Measurements from ENCODE around the gene SKIDA1.
A peak's percentile ranks its signal among the peaks of the same experiment; 100 is the strongest.

The SKIDA1 gene

GRCh38 chr10:21528236-21529031 lies 3.0 kb upstream of the SKIDA1 start:
- DNase-seq = no peak

DNA sequence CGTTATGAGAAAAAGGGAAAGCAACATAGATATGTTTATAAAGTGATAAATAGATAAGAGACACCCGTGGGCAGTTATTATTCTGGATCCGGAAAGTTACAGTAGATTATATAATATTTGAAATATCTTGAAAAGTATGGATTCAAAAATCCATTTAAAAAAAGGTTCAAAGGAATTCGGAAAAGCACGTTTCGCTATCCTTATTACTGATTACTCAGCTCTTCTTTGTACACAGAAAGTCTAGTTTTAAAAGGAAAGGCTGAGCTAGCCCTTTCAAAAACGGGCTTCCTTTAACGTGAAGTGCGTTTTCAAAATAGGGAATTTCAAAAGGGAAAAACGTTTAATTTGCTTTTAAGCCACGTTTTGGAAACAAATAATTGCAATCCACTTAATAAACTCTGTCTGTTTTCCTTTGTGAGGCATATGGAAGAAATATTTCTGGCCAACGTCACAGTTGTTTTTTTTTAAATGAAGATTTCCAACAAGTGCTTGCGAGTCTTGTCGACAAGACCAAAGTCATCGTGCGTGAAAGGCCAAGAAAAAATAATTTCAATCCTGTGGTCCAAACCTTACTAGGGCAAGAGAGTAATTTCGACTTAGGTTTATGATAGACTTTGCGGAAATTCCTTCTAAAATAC lies 2.2 kb upstream of the SKIDA1 start:
- DNase-seq = no peak

GRCh38 chr10:21526860-21527597 lies 1.5 kb upstream of the SKIDA1 start:
- DNase-seq = peak; percentile 56

DNA sequence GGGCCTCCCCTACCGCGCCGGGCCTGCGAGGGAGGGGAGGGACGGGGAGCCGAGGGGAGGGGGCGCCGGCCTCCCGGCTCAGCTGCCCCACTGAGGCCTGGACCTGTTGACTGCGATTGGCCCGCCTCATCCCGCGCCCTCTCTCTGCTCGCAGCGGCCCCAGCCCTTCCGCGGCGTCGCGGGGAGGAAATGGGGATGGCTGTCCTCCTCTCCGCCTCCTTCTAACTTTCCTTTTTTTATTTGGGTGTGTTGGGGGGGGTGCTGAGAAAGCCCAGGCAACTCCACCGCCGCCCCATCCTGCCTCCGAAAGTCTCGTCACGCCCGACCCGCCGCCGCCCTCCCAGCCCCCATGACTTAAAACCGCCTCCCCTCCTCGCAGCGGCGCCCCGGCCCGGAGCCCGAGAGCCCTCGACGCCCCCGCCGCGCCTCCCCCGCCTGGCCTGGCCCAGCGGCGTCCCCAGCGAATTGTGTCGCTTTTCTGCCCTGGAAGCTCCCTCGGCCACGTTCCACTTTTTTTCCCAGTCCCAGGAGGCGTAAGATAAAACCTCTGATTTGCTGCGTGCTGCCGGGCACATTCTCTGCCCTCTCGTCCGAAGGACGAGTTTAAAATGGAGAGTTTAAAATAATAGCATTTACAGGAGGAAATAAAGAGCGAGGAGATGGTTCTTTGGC lies 842 bp upstream of the SKIDA1 start:
- DNase-seq = peak; percentile 66

DNA sequence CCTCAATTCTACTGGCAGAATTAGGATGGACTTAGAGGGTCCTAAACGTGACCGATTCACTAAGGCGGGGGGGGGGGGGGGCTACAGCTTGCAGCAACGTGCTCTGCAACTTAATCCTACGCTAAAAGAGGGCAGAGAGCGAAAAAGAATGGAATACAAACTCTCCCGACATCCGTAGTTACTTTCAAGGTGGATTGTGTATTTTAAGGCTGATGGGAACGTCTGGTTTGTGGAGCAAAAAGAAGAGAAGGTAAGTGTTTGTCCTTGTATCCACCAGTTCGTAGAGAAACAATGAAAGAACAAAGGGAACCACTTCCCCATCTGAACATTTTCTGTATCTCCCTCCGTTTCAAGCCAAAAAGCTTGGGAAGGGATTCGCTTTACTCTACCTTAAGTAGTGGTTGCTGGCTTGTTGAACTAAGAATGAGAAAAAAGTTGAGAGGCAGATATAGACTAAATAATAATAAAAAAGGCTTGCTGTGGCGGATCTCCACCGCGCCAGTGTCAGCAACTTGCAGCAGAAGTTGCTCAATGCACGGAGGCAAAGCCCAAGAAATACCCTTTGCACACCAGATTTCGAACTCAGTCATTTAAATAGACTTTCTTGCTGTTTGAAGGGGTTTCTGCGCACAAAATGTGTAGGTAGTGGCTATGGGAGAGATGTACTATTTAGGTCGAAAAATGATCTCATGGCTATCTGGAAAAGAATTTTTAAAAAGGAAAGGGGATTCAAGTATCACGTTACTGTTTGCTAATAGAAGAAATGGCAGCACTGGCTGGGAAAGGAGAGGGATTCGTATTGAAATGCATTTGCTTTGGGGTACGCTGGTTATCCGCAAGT lies 736 bp downstream of the SKIDA1 start:
- no peak for DNase-seq

GRCh38 chr10:21524131-21524525 lies 1.4 kb downstream of the SKIDA1 start:
- no peak for DNase-seq

DNA sequence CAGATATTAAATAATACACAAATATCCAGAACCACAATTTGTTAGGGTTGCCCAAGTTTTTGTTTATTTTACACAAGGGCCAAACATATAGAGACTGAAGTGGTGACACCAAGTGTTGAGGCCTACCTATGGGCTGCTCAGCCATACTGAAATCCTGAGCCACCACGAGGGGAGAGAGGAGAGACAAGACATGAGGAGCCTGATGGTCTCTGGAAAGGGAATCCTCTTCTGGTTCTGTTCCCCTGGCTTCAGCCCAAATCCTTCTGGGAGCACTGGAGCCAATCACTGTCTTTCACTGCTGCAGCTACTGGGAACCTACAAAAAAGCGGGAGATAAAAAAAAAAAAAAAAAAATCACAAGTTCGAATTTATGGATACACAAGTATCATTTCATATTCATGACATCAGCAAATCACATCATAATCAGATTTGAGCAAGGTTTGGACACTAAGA lies 1.9 kb downstream of the SKIDA1 start:
- no peak for DNase-seq

DNA sequence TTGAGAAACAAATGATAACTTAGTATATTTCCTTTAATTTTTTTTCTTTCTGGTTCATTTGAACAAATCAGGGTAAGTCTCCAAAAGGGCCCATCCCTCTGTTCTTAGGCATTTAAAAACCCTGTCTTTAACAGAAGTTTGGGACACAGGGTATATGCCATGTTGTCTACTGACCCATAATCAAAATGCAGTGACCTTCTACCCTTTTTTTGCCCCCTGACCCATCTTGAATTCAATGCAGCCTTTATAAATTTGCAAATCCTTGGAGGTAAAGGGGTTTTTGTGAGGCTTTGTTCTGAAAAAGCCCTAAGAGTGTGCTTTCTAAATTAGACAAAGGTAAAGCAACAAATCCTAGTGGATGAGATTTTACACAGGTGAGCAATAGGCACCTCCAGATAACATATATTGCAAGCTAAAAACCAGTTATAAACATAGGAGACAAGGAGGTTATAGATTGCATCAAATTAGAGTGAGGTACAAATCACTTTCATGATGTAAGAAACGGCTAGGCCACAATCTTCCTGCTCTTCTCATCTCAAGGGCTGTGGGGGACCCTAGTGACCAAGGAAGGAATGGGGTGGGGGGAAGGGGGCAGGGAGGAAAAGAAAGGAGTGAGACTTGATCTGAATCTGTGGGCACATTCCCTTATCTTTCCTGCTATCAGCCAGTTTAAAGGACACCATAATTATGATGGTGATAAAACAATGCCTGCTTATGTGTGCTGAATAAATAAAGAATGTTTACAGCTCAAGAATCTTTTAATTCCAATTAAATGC lies 2.7 kb downstream of the SKIDA1 start:
- no peak for DNase-seq

- DNase-seq = no peak
These were observed 3.5 kb downstream of the SKIDA1 start for GRCh38 chr10:21521751-21522533.

DNA sequence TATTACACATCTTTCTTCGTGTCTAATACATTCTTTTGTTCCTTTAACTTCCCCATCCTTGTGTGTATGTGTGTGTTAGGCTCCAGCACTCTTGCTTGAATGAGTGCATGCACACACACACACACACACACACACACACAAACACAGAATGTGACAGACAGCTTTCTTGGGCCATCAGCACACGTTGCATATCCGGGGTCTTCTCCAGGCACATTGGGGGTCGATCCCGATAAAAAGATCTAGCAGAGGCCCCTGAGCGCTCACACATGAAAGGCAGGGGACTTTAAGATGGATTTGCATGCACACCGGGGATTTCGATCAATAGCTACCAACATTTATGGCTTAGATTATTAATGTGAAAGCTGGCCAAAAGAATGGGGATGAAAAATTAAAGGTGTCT lies 4.5 kb downstream of the SKIDA1 start:
- DNase-seq = no peak

GRCh38 chr10:21520509-21520908 lies 5.0 kb downstream of the SKIDA1 start:
- no peak for DNase-seq

DNA sequence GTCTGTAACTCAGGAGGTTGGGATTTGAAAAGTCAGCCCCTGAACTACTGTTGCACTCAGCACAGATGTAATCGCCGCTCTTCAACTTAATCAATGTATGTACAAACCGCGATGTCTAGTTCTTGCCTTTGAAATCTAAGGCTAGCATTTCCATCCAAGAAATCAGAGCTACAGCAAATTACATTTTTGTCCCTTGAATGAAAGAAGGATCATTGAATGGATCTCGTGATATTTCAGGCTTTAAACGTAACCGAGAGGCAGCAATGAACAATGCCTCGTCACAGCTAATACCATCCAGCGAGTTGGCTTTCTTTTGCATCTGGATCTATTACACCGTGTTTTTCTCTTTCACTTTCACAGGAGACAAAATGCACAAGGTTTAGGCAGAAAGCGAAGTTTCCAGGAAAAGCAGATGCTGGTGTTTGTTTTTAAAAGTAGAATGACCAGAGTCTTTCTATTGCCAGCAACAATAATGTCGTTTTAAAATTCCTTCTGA lies 5.5 kb downstream of the SKIDA1 start:
- DNase-seq = peak; percentile 51

DNA sequence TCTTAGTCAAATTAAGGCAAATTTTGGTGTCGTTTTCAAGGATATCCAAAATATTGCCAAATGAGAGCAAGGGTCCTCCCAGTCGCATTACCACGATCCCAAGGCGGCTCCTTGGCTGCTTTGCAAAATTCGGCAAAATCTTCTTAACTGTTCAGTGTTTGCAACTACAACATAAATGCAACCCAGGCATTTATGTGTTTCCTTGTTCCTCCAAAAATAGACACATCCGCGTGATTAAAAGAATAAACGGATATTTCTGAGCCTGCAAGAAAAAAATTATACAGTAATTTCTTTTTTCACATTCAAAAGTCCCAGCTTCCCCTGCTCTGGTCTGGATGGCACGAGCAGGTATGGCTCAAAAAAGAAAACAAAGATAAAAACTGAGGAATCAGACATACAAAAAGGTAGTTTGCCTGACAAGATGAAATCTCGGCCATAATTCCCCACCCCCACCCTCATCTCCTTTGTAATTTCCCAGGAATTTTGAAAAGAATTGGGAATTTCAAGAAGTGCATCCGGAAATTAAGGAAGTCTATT lies 6.0 kb downstream of the SKIDA1 start:
- DNase-seq = no peak

- DNase-seq = no peak
These were observed 6.7 kb downstream of the SKIDA1 start for GRCh38 chr10:21518641-21519396.

GRCh38 chr10:21518149-21518640 lies 7.3 kb downstream of the SKIDA1 start:
- no peak for DNase-seq

DNA sequence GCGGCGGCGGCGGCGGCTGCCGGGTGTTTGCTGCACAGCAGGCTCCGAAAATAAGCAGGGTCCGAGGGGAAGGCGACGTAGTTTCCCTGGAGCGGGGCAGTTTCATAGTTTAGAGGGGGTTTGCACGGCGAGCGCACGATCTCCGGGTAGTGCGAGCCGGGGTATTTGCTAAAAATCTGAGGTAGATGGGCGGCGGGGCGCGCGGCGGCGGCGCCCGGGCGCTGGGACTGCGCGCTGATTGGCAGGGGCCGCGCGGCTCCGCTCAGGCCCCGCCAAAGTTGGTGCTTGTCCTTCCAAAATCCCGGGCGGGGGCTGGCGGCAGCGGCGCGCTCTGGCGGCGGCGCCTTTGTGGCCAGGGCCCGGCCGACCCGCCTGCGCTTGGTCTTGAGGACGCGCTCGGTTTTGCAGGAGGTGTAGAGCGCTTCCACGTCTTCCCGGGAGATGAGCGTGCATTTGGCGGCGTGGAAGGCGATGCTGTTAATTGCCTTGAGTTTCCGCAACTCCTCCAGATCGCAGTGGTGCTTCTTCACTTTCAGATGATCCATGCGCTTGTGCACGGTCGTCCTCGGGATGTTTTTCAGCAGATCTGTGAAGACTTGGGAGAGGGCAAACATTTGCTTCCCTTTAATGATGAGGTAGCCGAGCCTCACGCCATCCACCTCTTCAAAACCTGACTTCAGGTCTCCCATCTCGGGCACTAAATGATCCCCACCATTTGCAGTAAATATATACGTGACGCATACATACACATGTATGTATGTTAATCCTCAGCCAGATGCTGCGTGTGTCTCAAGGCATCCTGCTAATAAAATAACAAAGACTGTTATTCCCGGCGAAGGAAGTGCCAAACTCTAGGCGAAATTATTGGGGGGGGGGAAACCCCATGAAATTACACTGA lies 8.1 kb downstream of the SKIDA1 start:
- DNase-seq = peak; percentile 49

DNA sequence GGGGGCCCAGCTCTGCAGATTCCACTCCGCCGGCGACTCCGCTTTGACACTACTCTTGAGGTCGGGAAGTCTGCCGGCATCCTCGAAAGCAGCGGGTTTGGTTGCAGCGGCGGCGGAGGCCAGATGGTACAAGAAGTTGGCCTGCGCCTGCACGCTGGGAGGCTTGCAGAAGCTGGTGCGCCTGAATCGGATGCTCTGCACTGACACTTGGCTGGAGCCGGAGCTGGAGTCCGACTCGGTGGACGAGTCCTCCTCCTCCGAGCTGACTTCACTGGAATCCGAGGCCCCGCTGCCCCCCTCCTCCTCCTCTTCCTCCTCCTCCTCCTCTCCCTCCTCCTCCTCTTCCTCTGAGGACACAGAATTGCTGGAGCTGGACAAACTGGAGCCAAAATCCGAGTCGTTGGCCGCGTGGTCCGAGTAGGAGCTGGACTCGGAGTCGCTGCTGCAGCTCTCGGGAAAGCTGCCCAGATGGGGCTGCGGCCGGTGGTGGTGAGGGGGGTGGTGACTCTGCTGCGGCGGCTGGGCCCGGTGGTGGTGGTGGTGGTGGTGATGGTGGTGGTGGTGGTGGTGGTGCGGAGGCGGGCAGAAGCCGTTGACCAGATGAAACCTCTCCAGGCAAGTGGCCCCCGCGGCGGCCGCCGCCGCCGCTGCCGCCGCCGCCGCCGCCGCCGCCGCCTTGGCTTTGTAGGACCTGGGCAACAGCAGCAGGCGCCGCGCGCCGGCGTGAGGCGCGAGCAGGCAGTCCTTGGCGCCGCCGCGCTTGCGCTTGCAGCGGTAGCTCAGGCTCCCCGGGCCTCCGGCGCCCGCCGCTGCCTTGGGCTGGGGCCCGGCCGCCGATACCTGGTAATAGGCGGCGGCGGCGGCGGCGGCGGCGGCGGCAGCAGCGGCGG lies 9.0 kb downstream of the SKIDA1 start:
- DNase-seq = peak; percentile 65
